Activated naive CD8-positive, alpha-beta T cell treated with anti-CD3 and anti-CD28 coated beads, Interleukin-2, amount 50 U/mL, for 16 hours (primary cell): ENCODE measurements around the gene APLP2.
"Not testable (repeated sequence)": the region's sequence is repeated elsewhere in the genome, so short reads cannot be mapped to it uniquely, and the experiment has no call there.

Source experiments
- DNase-seq: peaks from one replicate; pipeline ENCODE4 v3.0.0-alpha.2; 2020; ENCODE audit warnings: low read depth, low spot score

The APLP2 gene

DNA sequence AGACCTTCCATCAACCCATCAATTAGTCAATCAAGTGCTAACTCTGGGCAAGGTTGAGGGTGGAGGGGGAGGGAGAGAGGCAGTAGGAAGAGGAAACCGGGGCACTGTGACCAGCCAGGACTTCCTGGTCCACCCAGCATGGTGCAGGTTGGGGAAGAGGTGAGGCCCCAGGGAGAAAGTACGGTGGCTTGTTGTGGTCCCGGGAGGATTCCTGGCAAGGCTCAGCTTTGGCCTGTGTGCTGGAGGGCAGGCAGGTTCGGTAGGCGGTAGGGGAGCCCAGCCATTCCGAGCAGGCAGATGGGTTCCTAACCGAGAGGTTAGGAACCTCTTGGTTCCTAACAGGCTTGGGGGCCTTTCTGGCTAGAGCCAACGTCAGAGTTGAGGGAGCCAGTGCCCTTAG lies 100.7 kb downstream of the APLP2 start:
- no peak for DNase-seq

DNA sequence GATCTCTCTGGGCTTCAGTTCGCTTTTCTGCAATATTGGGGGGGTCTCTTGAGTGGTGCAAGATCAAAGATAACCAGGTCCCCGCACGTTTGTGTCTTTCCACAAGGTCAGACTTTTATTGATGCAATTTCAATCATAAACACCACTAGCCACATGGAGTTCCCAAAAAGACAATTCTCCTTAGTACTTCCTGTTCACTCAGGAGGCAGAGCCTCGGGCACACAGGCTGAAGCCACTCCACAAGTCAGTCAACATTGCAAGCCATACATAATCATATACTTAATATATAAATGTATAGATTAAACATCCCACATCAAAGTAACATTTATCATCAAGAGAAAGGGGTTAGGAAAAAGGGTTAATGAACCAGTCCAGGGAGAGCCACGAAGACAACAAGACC lies 101.8 kb downstream of the APLP2 start:
- no peak for DNase-seq

DNA sequence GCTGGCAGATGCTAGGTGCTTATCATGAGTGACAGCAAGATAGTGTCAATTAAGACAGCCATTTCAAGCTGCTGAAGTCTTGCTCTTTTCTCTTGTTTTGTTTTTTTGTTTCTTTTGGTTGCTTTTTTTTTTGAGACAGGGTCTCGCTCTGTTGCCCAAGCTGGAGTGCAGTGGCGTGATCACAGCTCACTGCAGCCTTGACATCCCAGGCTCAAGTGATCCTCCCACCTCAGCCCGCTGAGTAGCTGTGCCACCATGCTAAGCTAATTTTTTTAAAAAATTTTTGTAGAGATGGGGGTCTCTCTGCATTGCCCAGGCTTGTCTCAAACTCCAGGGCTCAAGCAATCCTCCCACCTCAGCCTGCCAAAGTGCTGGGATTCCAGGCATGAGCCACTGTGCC lies 102.3 kb downstream of the APLP2 start:
- not testable (repeated sequence) for DNase-seq

GRCh38 chr11:130174642-130175041 lies 104.9 kb downstream of the APLP2 start:
- DNase-seq, result no peak

DNA sequence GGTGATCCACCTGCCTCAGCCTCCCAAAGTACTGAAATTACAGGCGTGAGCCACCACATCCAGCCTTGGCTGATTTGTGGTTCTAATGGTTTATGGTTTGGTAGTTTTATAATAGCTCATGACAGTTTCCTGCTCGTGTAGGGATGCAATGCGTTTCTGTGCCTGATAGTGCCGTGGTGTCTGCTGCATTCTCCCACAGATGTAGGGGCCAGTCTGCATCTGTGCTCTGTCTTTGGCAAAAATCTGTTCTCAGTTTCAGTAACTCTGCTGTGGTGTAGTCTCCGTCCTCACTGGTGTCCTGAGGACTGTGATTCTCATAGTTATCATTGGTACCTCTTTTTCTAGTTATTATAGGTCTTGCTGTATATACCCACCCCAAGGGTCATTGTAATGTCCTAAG lies 106.2 kb downstream of the APLP2 start:
- no peak for DNase-seq

DNA sequence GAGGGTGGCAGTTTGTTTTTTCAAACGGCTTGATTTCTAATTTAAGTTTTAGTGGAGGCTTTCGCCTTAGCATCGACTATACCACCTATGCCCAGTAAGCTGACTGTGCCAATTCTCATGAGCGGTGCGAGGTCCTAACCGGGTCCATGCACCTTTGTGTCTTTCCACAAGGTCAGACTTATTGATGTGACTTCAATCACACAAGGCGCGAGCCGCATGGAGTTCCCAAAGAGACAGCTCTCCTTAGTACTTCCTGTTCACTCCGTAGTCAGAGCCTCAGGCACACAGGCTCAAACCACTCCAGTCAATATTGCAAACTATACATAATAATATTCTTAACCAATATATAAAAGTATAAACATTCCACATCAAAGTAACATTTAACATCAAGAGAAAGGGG lies 108.1 kb downstream of the APLP2 start:
- DNase-seq, result no peak

DNA sequence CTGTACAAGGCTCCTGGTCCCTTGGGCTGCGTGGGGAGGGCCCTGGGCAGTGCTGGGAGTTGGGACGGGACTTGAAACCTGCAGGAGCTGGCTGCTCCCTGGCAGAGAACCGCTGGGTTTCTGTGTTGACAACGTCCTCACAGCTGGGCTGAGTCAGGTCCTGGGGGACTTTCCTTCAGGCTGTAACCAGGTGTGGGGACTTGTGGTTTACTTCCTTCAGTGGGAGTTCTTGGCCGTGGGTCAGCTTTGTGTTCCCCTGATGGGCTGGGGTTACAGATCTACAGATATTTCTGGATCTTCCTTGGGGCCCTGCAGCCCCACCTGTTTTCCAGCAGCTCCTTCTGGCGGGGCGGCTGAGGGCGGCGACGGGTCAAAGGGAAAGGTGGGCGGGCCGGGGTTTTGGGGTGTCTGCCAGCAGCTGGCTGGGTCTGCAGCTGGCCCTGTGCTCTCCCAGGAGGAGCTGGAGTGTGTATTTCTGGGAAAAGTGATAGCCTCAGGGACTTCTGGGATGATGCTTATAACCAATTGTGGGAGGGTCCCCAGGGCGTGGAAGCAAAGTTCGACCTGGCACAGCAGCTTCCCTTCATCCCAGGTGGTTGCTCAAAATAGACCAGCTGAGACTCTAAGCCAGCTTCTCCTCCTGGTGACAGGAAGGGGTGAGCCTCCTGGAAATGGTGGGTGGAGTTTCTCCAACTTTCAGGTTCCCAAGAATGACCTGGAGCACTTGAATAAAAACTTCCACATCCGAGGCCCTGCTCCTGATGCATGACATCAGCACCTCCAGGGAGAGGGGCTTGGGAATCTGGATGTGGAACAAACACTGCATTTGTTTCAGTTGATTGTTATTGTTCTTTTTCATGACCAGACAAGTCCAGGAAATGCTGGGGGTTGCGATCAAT lies 109.0 kb downstream of the APLP2 start:
- DNase-seq, result no peak

GRCh38 chr11:130179396-130180306 lies 110.0 kb downstream of the APLP2 start:
- DNase-seq, result no peak

DNA sequence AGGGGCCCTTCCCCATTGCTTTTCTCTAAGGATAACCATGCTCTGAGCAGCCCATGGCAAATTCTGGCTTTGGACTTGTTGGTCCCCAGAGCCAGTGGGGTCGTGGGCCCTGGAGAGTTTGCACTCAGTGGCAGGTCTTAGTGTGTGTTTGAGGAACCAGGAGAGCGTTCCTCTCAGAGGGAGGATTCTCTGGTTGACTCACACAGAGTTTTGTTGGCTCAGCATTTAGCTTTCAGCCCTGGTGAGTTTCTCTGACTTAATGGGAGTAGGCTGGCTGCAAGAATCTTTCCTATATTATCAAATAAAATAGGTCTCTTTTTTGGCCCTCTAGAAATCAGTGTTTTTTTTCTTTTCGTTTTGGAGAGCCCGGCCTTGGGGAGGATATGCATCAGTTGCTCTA lies 110.8 kb downstream of the APLP2 start:
- DNase-seq, result no peak

DNA sequence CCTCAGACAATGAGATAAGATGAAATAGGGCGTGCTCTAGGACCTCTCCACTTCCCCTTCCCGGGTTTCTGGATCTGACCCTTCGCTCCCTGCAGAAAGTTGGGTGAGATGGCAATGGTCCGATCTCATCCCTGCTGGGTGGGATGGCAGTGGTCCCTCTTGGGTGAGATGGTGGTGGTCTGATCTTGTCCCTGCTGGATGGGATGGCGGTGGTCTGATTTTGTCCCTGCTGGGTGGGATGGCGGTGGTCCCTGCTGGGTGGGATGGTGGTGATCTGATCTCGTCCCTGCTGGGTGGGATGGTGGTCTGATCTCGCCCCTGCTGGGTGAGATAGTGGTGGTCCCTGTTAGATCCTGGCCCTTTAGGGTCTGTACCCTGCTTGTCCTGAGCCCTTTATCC lies 111.2 kb downstream of the APLP2 start:
- DNase-seq, result no peak

DNA sequence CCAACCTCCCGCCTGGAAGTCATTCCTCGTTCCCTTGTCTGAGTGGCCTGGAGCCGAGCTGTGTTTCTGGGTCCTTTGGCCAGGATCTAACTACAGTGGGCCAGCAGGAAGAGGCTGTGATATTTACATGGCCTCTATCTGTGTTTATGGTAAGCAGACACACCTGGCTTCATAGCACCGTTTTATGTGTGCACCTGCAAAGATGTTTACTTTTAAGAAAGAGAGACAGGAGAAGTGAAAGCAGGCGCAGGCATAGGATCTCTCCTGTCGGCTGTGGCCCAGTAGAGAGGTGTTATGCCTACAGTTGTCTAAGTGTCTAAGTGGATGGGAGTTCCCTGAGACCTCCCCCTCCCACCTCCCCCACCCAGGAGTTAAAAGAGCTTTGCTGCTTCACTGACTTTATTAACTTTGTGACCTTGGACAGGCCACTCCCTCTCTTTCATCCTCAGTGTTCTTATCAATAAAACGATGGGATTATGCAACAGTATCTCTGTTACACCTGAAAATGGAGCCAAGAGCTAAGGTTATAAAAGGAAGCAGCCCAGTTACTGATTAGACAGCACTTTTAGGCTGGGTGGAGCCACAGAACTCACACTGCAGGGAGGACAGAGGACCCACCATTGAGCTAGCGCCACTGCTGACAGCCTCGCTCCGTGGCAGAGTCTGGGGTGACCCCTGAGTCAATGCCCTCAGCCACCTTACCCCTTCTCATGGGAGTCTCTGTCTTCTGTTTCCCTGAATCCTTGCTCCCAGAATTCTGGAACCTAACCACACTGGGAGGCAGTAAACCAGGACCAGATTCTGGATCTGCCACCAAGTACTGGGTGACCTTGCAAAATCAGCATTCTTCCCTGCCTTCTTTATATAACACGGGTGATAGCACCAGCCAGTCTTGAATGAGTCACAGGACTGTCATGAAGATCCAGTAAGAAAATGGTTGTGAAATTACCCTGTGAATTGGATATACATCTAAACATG lies 111.9 kb downstream of the APLP2 start:
- no peak for DNase-seq

DNA sequence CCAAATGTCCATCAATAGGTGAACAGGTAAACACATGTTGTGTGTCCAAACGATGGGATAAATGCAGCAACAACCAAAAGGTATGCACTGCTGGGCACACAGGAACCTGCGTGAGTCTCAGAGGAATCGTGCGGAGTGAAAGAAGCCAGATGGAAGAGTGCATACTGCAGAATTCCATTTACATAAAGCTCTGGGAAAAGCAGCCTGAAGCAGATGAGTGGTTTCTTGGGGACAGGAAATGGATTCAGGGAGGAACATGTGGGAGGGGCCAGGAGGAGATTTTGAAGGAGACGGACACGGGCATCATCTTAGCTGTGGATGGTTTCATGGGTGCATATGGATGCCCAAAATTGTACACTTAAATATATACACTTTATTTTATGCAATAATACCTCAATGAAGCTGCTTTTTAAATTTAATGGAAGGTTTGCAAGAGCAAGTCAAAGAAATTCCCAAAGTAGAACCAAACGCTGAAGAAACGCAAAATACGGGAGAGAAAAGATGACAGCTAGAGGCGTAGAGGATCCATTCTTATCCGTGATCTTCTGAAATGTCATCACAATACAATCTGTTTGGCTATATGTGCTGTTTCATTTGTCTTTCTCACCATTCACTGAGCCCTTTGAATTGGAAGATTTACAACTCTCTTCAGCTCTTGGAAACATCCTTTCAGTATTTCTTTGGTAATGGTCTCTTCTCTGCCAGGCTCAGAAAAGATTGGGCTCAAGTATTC lies 114.3 kb downstream of the APLP2 start:
- no peak for DNase-seq

DNA sequence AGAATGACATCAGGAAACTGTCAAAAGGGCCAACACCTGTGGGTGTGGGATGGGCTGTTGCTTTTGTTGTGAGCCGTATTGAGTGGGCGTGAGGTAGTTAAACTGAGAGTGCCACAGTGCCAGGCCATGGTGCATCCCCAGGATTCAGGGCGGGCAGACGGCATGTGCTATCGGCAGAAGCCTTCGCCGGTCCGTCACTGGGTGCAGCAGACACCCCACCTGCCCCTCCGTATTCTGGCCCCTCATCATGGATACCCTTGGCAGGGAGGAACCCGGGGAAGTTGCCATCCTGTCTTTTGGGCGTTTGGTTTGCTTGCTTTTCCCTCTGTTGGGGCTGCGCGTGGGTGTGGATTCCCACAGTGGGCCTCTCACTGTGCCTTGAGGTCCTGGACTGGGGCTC lies 117.4 kb downstream of the APLP2 start:
- no peak for DNase-seq

GRCh38 chr11:130188047-130188446 lies 118.4 kb downstream of the APLP2 start:
- DNase-seq, result no peak

DNA sequence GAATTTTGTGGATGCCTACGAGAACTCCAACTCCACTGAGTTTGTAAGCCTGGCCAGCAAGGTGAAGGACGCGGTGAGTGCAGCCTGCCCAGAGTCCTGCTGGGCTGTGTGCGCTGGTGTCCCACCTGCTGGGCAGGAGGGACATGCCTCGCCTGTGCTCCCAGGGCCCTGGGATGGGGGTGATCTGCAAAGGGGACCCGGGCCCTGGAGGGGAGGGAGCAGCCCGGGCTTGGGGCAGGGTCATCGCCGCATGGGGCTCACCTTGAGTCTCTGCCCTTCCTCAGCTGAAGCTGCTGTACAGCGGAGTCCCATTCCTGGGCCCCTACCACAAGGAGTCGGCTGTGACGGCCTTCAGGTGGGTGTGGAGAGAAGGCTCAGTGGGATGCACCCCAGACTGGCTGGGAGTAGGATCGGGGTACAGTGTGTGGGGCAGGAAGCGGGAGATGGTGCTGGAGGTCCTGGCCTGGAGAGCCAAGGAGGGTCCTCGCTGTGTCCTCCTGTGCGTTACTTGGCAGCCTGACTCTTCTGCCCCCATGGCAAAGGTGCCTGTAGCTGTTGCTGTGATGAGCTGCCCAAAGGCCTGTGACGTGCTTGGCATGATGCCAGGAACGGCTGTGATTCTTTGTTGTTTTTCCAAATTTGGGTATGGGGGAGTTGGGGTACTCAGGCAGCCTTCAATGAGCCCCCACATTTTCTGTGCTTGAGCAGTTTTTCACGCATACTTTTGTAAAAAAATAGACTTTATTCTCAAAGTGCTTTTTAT lies 119.1 kb downstream of the APLP2 start:
- no peak for DNase-seq

- no peak for DNase-seq
Observed at GRCh38 chr11:130189492-130190210, 120.0 kb downstream of the APLP2 start.

DNA sequence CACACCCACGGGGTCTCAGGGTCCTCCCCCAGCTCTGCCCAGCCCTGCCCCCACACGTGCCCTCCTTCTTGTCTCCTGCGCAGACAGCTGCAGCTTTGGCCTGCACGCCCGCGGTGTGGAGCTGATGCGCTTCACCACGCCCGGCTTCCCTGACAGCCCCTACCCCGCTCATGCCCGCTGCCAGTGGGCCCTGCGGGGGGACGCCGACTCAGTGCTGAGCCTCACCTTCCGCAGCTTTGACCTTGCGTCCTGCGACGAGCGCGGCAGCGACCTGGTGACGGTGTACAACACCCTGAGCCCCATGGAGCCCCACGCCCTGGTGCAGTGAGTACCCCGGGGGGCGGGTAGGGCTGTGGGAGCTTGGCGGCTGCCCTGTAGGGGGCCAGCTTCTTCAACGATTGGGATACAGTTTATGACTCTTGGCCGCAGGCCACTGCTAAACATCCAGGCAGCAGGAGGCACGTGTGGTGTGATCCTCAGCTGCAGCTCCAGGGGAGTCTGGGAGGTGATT lies 120.7 kb downstream of the APLP2 start:
- DNase-seq, result no peak

GRCh38 chr11:130191896-130192295 lies 122.2 kb downstream of the APLP2 start:
- no peak for DNase-seq

GRCh38 chr11:130192845-130193267 lies 123.2 kb downstream of the APLP2 start:
- no peak for DNase-seq
